ENCODE results near the gene AGPAT3. TPM values are rescaled to one million over a fixed set of nuclear protein-coding genes. Genes with fewer than 3 reads are reported as not detected.

Gene AGPAT3
- total RNA-seq, 1 donor from 2014 or later = 65.9 TPM

DNA sequence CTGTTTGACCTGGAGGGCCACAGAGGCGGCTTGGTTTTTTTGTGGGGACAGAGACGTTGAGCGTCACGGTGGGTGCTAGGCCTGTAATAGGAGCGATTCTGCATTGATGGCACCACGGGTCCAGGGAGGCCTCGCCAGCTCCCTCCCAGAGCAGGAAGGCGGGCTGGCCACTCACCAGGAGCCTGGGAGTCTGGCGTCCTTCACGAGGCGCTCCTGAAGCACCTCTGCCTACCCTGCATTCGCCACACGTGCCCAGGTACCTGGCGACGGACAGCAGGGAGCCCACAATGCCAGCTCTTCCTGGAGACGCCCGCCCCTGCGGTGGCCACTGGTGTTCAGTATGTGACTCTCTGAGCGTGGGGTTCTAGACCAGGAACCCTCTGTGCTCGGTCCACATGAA is 77.2 kb downstream of the AGPAT3 start:
- H3K27me3 ChIP-seq = no peaks in the 10 kb centered on the region
- no peak overlapping the region for H3K4me3 ChIP-seq
- intact Hi-C loops (cut with DNase I) = no loop called here
- H3K27ac ChIP-seq = no peak overlapping the region
- TF ChIP-seq, protein P1, sequence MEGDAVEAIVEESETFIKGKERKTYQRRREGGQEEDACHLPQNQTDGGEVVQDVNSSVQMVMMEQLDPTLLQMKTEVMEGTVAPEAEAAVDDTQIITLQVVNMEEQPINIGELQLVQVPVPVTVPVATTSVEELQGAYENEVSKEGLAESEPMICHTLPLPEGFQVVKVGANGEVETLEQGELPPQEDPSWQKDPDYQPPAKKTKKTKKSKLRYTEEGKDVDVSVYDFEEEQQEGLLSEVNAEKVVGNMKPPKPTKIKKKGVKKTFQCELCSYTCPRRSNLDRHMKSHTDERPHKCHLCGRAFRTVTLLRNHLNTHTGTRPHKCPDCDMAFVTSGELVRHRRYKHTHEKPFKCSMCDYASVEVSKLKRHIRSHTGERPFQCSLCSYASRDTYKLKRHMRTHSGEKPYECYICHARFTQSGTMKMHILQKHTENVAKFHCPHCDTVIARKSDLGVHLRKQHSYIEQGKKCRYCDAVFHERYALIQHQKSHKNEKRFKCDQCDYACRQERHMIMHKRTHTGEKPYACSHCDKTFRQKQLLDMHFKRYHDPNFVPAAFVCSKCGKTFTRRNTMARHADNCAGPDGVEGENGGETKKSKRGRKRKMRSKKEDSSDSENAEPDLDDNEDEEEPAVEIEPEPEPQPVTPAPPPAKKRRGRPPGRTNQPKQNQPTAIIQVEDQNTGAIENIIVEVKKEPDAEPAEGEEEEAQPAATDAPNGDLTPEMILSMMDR (IDR thresholded peaks at IDR 0.05) = no peak
- no peak for DNase-seq (ENCODE audit: low spot score in 2 of 2)
- no peaks in the 10 kb centered on the region for H3K36me3 ChIP-seq
- no peaks in the 10 kb centered on the region for H3K4me1 ChIP-seq
- no peaks in the 10 kb centered on the region for H3K9me3 ChIP-seq

DNA sequence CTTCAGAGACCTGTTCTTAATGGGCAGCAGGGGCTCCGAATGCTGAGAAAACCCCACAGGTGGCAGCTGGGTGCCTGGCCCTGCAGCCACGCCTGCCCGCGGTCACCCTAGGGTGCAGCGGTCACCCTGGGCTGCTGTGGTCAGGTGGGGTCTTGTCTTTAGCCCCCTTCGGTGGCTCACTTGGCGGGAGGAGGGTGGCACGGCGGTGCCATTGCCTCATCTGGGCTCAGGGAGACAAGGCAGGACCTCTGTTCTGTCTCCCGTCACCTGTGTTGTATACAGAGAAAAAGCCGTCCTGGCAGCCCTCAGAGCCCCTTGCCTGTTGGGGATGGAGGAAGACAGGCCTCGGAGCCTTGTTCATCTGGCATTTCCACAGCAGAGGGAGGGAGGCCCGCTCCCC is 77.6 kb downstream of the AGPAT3 start:
- no peak overlapping the region for H3K4me3 ChIP-seq
- intact Hi-C loops (cut with DNase I) = no loop called here
- H3K27me3 ChIP-seq = no peaks in the 10 kb centered on the region
- no peaks in the 10 kb centered on the region for H3K4me1 ChIP-seq
- TF ChIP-seq, protein P1 (IDR thresholded peaks at IDR 0.05) = no peak
- no peaks in the 10 kb centered on the region for H3K9me3 ChIP-seq
- H3K27ac ChIP-seq = no peak overlapping the region
- no peaks in the 10 kb centered on the region for H3K36me3 ChIP-seq
- DNase-seq (ENCODE audit: low spot score in 2 of 2) = no peak

DNA sequence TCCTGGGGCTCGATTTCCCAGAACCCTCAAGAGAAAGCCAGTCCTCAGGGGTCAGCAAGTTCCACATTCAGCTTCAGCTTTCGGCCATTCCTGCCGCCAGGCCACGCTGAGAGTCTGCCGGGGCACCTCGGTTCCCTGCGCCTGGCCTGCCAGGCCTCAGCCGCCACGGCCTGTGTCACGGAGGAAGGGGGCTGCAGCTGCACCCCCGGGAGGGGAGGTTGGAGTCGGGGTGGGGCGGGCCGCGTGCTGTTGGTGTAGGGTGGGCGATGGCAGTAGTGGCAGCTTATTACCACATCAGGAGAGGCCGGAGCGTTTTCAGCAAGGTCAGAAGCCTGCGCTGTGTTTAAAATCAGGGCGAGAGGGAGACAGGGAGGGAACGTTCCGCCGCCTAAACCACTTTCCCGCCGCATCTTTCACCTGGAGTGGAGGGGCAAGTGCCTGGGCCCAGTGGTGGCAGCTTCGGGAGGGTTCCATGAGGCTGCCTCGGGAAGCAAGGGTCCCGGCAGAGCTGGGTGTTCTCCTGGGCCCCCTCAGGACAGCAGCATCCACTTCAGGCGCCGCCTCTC is 78.6 kb downstream of the AGPAT3 start:
- Histone ChIP-seq H3K9me3 (peaks cover 0 to 2% of the 10 kb centered on the region in 2 donors), H3K27me3 (no peaks in the 10 kb centered on the region), H3K4me1 (no peaks in the 10 kb centered on the region), H3K27ac (no peak overlapping the region), H3K4me3 (no peak overlapping the region), H3K36me3 (peaks cover 0 to 8% of the 10 kb centered on the region in 2 donors)
- TF ChIP-seq, protein P1 (IDR thresholded peaks at IDR 0.05) = no peak
- intact Hi-C loops (cut with DNase I) = no loop called here
- DNase-seq (ENCODE audit: low spot score in 2 of 2) = no peak

DNA sequence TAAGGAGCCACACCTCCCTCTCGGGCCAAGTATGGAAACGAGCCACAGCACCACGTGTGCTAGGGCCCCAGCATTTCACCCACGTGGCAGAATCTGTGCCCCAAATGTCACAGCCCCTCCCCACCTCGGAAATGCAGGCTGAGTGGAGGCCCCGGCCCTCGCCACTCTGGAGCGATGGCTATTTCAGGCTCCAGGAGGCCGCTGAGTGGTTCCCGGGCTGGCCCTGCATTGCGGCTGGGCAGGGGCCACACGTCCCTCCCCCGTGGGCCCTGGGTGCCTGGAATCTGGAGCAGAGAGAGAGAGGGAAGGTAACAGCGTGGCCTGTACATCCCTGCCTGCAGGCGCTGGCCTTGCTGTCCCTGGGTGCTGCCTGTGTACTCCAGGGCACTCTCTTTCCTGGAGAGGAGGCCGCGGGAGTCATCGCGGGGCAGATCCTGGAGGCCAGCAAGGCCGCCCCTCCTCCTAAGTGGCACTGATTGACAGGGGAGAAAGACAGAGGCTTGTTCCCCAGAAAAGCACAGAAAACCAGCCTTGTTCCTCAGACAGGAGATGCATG is 79.1 kb downstream of the AGPAT3 start:
- intact Hi-C loops (cut with DNase I) = no loop called here
- Histone ChIP-seq H3K27ac (no peak overlapping the region), H3K36me3 (peaks cover 0 to 9% of the 10 kb centered on the region in 2 donors), H3K4me1 (no peaks in the 10 kb centered on the region), H3K4me3 (no peak overlapping the region), H3K9me3 (peaks cover under 1 to 8% of the 10 kb centered on the region in 2 donors), H3K27me3 (no peaks in the 10 kb centered on the region)
- TF ChIP-seq, protein P1 (IDR thresholded peaks at IDR 0.05) = no peak
- no peak for DNase-seq (ENCODE audit: low spot score in 2 of 2)

DNA sequence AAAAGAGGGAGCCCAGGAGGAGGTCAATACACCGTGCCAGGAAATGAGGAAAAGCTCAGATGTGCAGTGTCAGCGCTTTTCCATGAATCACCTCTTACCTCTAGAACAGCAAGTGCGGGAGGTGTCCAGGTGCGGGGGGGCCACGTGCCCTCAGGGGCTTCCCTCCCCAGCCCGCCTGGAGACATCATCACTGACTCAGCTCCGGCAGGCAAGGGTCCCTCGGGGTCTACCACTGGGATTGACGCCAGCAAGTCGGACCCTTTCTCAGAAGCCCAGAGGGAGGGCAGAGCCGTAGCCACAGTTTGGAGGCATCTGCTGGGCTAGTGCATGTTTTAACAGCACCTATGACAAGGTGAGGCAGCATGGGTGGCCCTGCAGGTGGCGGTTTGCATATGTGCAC is 79.7 kb downstream of the AGPAT3 start:
- Histone ChIP-seq H3K9me3 (peaks cover 3 to 11% of the 10 kb centered on the region in 2 donors), H3K27ac (no peak overlapping the region), H3K4me3 (no peak overlapping the region), H3K27me3 (no peaks in the 10 kb centered on the region), H3K36me3 (peaks cover 0 to 14% of the 10 kb centered on the region in 2 donors), H3K4me1 (no peaks in the 10 kb centered on the region)
- intact Hi-C loops (cut with DNase I) = no loop called here
- no peak for DNase-seq (ENCODE audit: low spot score in 2 of 2)
- TF ChIP-seq, protein P1 (IDR thresholded peaks at IDR 0.05) = no peak

Data from ascending aorta (tissue), 2 donors.